Kidney tubule cell (primary cell): ENCODE results near the gene ABCB10.
"Not testable (repeated sequence)": the region's sequence is repeated elsewhere in the genome, so short reads cannot be mapped to it uniquely, and the experiment has no call there.

Source experiments
- DNase-seq: peaks from one replicate; pipeline ENCODE4 v3.0.0-alpha.2; 2018; ENCODE audit warnings: low spot score

The ABCB10 gene

GRCh38 chr1:229536982-229537381, 21.5 kb downstream of the ABCB10 start:
- no peak for DNase-seq

- no peak for DNase-seq
Observed at GRCh38 chr1:229535230-229535629, 23.3 kb downstream of the ABCB10 start.

- no peak for DNase-seq
Observed at GRCh38 chr1:229531326-229531725, 27.2 kb downstream of the ABCB10 start.

DNA sequence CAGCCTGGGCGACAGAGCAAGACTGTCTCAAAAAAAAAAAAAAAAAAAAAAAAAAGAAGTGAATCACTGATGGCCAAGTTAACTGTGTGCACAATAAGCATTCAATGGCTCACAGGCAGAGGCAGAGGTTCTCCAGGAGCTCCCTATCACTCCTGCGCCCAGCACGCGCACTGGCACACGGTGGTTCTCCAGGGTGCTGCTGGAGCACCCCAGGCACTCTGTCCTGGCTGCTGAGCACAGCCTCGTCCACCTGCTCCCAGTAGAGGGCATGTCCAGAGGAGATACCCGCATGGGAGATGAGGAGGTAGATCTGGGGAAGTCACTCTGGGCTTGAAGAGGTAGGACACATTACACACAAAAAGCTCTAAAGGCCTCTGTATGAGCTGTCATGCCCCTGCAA, 28.9 kb downstream of the ABCB10 start:
- DNase-seq = no peak

DNA sequence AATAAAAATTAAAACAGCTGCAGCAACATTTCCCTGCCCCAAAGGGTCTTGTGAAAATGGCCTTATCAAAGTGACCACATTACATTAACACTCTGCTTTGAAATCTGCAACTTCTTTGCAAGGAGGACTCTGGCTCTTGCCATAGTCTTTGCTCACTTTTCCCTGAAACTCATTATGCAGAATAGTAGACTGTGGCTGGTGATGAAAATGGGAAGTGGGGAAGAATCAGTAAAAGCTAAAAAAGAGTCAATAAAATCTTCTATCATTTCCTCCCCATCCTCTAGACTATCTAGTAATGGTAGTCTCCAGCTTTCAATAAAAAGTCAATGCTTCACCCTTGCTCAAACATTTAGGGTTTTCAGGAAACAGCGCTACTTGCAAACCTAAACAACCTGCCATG, 31.8 kb downstream of the ABCB10 start:
- no peak for DNase-seq

DNA sequence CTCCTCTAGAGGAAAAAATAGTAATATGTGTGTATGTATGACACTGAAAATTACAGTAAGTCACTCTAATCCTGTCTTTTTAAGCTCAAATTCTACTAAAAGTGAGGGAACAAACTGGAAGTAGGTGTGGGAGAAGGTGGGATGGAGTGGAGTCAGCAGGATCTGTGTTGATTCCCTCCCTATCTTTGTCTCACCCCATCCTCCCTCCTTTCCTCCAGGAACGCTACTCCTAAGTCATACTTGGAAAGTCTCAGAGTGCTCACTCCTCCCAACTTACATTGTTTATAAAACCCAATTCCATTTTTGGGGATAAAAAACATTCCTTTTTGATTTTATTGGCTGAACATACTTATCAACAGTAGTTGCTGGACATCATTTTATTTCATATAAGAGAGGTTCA, 35.5 kb downstream of the ABCB10 start:
- no peak for DNase-seq

- DNase-seq = peak; percentile 74
Observed at GRCh38 chr1:229514578-229515275, 43.8 kb downstream of the ABCB10 start.

DNA sequence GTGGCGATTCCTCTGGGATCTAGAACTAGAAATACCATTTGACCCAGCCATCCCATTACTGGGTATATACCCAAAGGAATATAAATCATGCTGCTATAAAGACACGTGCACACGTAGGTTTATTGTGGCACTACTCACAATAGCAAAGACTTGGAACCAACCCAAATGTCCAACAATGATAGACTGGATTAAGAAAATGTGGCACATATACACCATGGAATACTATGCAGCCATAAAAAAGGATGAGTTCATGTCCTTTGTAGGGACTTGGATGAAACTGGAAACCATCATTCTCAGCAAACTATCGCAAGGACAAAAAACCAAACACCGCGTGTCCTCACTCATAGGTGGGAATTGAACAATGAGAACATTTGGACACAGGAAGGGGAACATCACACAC, 46.9 kb downstream of the ABCB10 start:
- not testable (repeated sequence) for DNase-seq

GRCh38 chr1:229511201-229511600, 47.3 kb downstream of the ABCB10 start:
- DNase-seq = not testable (repeated sequence)

- DNase-seq = peak; percentile 30
Observed at GRCh38 chr1:229509576-229509975, 48.9 kb downstream of the ABCB10 start.

GRCh38 chr1:229508823-229509337, 49.6 kb downstream of the ABCB10 start:
- no peak for DNase-seq

DNA sequence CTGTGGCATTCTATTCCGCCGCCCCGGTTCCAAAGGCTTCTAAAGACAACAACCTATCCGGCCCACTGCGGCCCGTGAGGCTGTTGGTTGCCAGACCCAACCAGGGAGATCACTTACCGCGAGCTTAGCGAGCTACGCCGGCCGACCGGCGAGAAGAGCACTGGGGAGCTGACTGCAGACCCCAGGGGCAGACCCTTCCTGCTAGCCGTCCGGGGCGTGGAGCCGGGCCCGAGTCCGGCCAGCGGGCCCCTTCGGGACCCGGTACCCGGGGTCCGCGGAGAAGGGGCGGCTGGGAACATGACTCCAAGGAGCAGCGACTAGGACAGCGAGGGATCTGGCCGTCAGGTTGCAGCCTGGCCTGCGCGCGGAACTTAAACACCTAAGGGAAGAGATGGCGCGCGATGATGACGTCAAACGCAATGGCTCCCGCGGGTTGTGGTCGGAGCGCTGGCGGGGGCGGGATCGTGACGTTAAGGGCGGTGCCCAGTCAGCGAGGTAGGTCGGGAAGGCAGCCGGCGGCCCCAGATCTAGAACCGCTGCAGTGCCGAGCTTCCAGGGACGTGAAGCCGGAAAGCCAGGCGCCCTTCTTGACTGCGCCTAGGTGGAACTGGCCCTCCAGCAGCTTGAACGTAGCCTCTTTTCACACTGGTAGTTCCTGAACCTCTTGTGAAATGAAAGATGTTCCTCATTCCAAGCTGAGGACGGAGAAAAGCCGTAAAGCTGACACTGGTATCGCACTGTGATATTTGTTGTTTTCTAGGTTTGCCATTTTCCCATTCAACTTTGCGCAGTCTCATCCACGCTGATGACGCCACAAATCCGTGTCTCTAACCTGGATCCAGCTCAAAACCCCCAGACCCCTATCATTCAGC, 50.3 kb downstream of the ABCB10 start, which contains the start of gene NUP133:
Gene NUP133, minus strand, starts transcription at position 391 of the 872 bp plus-strand sequence. Its CDS starts 92 bp downstream, at position 299.
- DNase-seq = peak; percentile 97

GRCh38 chr1:229507502-229507901, 51.0 kb downstream of the ABCB10 start:
- DNase-seq = no peak

GRCh38 chr1:229506633-229507032, 51.9 kb downstream of the ABCB10 start:
- no peak for DNase-seq

DNA sequence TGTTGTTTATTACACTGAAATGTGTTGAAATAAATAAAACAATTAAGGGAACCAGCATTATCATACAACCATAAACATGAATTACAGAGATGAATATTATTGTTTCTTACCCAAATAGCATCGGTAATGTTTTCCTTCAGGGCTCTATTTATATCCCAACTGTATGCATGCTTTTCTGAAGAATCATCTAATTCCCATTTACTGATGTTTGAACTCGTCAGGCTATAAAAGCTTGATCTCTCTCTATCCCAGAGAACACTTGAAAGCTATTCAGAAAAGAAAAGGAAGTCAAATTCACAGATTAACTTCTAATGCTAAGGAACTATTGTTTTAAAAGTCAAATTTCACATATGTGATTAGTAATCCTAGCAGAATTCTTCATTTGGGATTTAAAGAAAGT, 62.7 kb downstream of the ABCB10 start:
- no peak for DNase-seq

- no peak for DNase-seq
Observed at GRCh38 chr1:229487181-229487580, 71.3 kb downstream of the ABCB10 start.

- no peak for DNase-seq
Observed at GRCh38 chr1:229485318-229485717, 73.2 kb downstream of the ABCB10 start.

DNA sequence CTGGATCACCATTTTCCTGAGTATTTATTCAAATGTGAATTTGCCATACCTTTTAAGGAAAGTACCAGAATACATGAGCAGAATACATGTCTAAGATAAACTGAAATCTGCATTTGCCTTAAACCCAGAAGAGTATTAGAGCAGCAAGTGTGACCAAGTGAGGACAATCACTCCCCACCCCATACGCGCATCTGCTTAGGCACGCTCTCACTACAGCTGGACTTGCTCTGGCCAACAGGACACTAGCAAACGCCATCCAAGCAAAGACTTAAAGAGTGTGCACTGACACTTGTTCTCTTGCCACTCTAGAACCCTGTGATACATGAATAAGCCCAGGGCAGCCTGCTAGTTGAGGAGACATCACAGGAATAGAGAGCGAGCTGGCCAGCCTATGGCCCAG, 76.0 kb downstream of the ABCB10 start:
- no peak for DNase-seq

DNA sequence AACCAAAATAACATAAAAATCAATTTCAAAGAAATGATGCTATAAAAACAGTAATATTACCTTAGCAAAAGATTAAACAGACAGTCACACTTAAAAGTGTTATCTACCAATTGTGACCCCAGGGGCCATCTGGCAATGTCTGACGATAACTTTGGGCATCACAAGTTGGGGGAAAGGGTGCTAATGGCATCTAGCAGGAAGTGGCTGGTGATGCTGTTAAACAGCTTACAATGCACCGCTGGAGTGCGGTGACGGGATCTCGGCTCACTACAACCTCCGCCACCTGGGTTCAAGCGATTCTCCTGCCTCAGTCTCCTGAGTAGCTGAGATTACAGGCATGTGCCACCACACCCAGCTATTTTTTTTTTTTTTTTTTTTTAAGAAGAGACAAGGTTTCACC, 78.0 kb downstream of the ABCB10 start:
- DNase-seq = no peak

GRCh38 chr1:229479660-229480399, 78.7 kb downstream of the ABCB10 start:
- peak; percentile 37 for DNase-seq

- DNase-seq = no peak
Observed at GRCh38 chr1:229478852-229479251, 79.7 kb downstream of the ABCB10 start.

DNA sequence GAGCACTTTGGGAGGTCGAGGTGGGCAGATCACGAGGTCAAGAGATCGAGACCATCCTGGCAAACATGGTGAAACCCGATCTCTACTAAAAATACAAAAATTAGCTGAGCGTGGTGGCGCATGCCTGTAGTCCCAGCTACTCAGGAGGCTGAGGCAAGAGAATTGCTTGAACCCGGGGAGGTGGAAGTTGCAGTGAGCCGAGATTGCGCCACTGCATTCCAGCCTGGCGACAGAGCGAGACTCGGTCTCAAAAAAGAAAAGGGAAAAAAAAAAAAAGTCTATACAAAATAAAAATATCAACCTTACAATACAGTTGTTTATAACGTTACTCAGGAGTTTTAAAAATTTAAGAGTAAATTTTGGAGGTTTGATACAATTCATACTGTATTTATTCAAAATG, 82.6 kb downstream of the ABCB10 start:
- not testable (repeated sequence) for DNase-seq
